DND-41 (cell line): ENCODE results near the gene CENPP.

ENCODE experiments used
- ATAC-seq: fragments of 200-7000 bp; cut with Tn5 transposase; 3 replicates; pipeline ENCODE4 v1.9.1; 2021; ENCODE audit warnings: low read depth; ENCODE audit not compliant: insufficient read depth
- DNase-seq: peaks from one replicate; pipeline ENCODE4 v3.0.0-alpha.2; 2020
- H2AFZ ChIP-seq: 2 replicates; pipeline ENCODE4 v1.6.0; 2012; ENCODE audit warnings: low read depth, low read length
- H3K27ac ChIP-seq: 2 replicates; pipeline ENCODE4 v1.5.1; 2012; ENCODE audit warnings: low read length, inconsistent platforms
- H3K27me3 ChIP-seq: fragments of 200-600 bp; sonication (generic); 2 replicates; pipeline ENCODE4 v1.6.0; 2012; ENCODE audit warnings: low read length, mild to moderate bottlenecking, inconsistent platforms; ENCODE audit not compliant: insufficient read depth, poor library complexity
- H3K36me3 ChIP-seq: 2 replicates; pipeline ENCODE4 v1.5.1; 2012; ENCODE audit warnings: low read length, inconsistent platforms; ENCODE audit not compliant: insufficient read depth
- H3K4me1 ChIP-seq: 2 replicates; pipeline ENCODE4 v1.5.1; 2012; ENCODE audit warnings: mild to moderate bottlenecking, low read length; ENCODE audit not compliant: insufficient read depth
- H3K4me2 ChIP-seq: 2 replicates; pipeline ENCODE4 v1.6.0; 2012; ENCODE audit warnings: mild to moderate bottlenecking, moderate library complexity, low read length, inconsistent platforms; ENCODE audit not compliant: insufficient read depth
- H3K4me3 ChIP-seq, 2 experiments: fragments of 200-600 bp in 1 of 2; shearing (Covaris generic) in 1 of 2; 2 replicates each; pipeline ENCODE4 v1.5.1; 2012 to 2016; ENCODE audit warnings: inconsistent platforms in 2 of 2, low read length in 2 of 2, mild to moderate bottlenecking in 2 of 2, low read depth in 1 of 2, moderate library complexity in 1 of 2
- H3K79me2 ChIP-seq: 2 replicates; pipeline ENCODE4 v1.6.0; 2012; ENCODE audit warnings: low read length, inconsistent platforms; ENCODE audit not compliant: insufficient read depth
- H3K9ac ChIP-seq: 2 replicates; pipeline ENCODE4 v1.6.0; 2012; ENCODE audit warnings: low read depth, mild to moderate bottlenecking, inconsistent platforms, low read length, moderate library complexity
- H3K9me3 ChIP-seq: 2 replicates; pipeline ENCODE4 v1.5.1; 2012; ENCODE audit warnings: low read length, moderate library complexity, mild to moderate bottlenecking, inconsistent platforms; ENCODE audit not compliant: insufficient read depth, severe bottlenecking
- H4K20me1 ChIP-seq: 2 replicates; pipeline ENCODE4 v1.6.0; 2012; ENCODE audit warnings: low read length; ENCODE audit not compliant: insufficient read depth
- EZH2 ChIP-seq: IDR thresholded peaks from 3 replicates; pipeline ENCODE4 v1.6.1; 2012; ENCODE audit warnings: borderline replicate concordance, low read depth, mild to moderate bottlenecking, moderate library complexity, low read length, inconsistent platforms; ENCODE audit not compliant: severe bottlenecking
- TF ChIP-seq, protein P1 (sequence below): IDR thresholded peaks from 2 replicates; pipeline ENCODE4 v1.5.1; 2012; ENCODE audit warnings: borderline replicate concordance, low read length, moderate library complexity, mild to moderate bottlenecking; ENCODE audit not compliant: poor library complexity, severe bottlenecking; ENCODE audit errors: extremely low read depth

CENPP gene

DNA sequence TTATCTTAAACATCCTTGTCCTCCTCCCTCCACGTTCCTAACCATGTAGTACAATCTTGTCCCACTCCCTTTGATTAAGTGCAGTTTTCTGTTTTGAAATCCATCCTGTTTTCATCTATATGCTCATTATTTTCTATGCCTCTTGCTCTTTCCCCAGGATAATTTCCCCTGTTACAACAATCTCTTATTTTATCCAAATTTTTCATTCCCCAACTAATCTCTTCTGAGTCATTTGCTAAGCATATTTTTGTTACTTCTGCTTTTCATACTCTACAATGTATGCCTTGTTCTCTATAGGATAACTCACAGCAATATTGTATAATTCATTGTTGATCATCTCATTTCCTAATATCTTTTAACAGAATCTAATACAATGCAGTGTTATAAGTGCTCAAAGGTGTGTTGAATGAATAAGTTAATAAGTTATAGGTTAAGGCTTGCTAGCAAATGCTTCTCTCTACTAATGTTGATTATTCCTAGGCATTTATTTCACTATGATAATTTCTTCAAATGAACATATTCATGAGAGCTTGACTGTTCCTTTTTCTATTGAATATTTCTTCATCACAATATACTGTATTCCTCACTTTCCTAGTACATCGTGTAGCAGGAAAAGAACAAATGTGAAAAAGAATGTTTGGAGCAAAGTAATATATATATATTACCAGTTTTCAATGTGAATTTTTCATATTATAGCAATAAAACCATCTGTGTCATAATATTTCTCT is 97.0 kb downstream of the CENPP start:
- TF ChIP-seq, protein P1, sequence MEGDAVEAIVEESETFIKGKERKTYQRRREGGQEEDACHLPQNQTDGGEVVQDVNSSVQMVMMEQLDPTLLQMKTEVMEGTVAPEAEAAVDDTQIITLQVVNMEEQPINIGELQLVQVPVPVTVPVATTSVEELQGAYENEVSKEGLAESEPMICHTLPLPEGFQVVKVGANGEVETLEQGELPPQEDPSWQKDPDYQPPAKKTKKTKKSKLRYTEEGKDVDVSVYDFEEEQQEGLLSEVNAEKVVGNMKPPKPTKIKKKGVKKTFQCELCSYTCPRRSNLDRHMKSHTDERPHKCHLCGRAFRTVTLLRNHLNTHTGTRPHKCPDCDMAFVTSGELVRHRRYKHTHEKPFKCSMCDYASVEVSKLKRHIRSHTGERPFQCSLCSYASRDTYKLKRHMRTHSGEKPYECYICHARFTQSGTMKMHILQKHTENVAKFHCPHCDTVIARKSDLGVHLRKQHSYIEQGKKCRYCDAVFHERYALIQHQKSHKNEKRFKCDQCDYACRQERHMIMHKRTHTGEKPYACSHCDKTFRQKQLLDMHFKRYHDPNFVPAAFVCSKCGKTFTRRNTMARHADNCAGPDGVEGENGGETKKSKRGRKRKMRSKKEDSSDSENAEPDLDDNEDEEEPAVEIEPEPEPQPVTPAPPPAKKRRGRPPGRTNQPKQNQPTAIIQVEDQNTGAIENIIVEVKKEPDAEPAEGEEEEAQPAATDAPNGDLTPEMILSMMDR: no peak
- TF ChIP-seq EZH2: no peak
- H4K20me1 ChIP-seq: no peaks in the 10 kb centered on the region; the same call in 1 of the 2 replicates
- no peak overlapping the region for H2AFZ ChIP-seq
- ATAC-seq (no peak), DNase-seq (no peak)
- no peak overlapping the region for H3K4me3 ChIP-seq
- no peaks in the 10 kb centered on the region for H3K27me3 ChIP-seq
- H3K9me3 ChIP-seq: no peaks in the 10 kb centered on the region
- H3K4me2 ChIP-seq: no peak overlapping the region
- H3K36me3 ChIP-seq: no peaks in the 10 kb centered on the region
- H3K79me2 ChIP-seq: no peaks in the 10 kb centered on the region
- H3K9ac ChIP-seq: no peak overlapping the region
- H3K4me1 ChIP-seq: no peaks in the 10 kb centered on the region
- no peak overlapping the region for H3K27ac ChIP-seq

DNA sequence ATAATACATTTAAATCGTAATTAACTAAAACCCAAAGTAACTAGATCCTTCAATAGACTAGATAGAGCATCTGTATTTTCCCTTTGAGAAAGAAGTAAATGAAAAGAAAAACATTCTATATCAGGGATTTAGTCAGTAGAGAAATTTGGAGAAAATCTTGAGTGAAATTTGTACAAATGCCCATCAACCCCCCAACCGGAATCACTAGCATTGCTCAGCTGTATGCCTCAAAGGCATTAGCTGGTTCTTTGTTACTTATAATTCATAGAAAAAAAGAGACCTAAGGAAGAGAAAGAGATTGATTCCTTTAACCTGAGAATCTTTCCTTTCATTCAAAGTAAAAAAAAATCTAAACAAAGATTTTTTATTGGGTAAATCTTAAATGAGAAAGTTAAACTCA is 97.9 kb downstream of the CENPP start:
- TF ChIP-seq EZH2: no peak
- Histone ChIP-seq H3K4me1 (no peaks in the 10 kb centered on the region), H3K9ac (no peak overlapping the region), H3K27ac (no peak overlapping the region), H3K79me2 (no peaks in the 10 kb centered on the region), H3K27me3 (no peaks in the 10 kb centered on the region), H3K36me3 (no peaks in the 10 kb centered on the region), H2AFZ (no peak overlapping the region), H4K20me1 (no peaks in the 10 kb centered on the region; the same call in 1 of the 2 replicates), H3K9me3 (no peaks in the 10 kb centered on the region), H3K4me2 (no peak overlapping the region), H3K4me3 (no peak overlapping the region)
- DNase-seq (no peak), ATAC-seq (no peak)

DNA sequence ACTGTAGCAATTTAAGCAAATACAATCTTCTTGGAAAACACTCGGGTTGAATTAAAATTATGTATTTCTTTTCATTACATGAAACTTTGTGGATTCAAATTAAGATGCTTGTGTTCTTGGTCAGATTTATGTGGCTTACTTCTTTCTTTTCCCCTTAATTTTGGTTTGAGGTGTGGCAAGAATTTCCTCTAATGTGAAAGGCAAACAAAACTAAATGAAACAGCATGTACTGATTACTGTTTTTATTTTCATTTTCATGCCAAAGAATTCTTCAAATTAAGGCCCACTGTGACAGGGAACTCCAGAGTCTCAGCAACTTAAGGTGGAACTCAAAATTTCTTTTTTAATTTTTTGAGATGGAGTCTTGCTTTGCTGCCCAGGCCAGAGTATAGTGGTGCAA is 98.6 kb downstream of the CENPP start, which contains the start of gene OMD:
Gene OMD, minus strand, starts transcription at position 132 of the 400 bp plus-strand sequence. CDS start 6,913 bp downstream, outside the sequence.
- no peaks in the 10 kb centered on the region for H3K36me3 ChIP-seq
- H3K79me2 ChIP-seq: no peaks in the 10 kb centered on the region
- no peak within 1 kb of the TSS for H3K27ac ChIP-seq
- H3K9me3 ChIP-seq: no peaks in the 10 kb centered on the region
- H2AFZ ChIP-seq: no peak within 1 kb of the TSS
- no peak within 1 kb of the TSS for H3K4me3 ChIP-seq
- no peaks in the 10 kb centered on the region for H3K4me1 ChIP-seq
- no peak for DNase-seq
- no peak within 1 kb of the TSS for H3K9ac ChIP-seq
- H3K4me2 ChIP-seq: no peak within 1 kb of the TSS
- H4K20me1 ChIP-seq: no peaks in the 10 kb centered on the region; the same call in 1 of the 2 replicates
- TF ChIP-seq, protein P1: no peak
- no peak for TF ChIP-seq EZH2
- no peak for ATAC-seq
- H3K27me3 ChIP-seq: no peaks in the 10 kb centered on the region

DNA sequence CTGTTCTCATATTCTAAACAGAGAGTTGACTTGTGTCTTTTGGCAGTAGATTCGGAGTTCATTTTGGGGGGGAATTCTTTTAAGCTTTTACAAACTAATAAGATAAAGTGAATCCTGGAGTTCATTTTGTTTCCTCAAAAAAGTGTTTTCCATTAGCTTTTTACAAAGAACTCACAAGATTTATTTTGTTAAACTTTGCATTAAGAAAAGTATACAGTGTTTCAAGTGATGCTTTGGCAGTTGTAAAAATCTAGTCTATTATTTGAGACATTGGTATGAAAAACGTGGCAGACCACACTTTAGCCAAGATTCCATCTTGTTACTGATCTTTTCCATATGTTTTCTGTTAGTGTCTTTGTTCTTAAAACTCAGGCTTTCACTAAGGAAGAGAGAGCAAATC is 99.7 kb downstream of the CENPP start:
- Histone ChIP-seq H3K36me3 (no peaks in the 10 kb centered on the region), H3K9ac (no peak overlapping the region), H3K4me3 (no peak overlapping the region), H3K79me2 (no peaks in the 10 kb centered on the region), H2AFZ (no peak overlapping the region), H3K27me3 (no peaks in the 10 kb centered on the region), H3K4me2 (no peak overlapping the region), H3K4me1 (no peaks in the 10 kb centered on the region), H4K20me1 (no peaks in the 10 kb centered on the region), H3K27ac (no peak overlapping the region), H3K9me3 (no peaks in the 10 kb centered on the region)
- TF ChIP-seq, protein P1: no peak
- no peak for TF ChIP-seq EZH2
- ATAC-seq (no peak), DNase-seq (no peak)
